KMS-11 (cell line): ENCODE results near the gene KCNQ1.

ENCODE experiments used
- H2AFZ ChIP-seq: fragments of 200-600 bp; sonication (generic); 2 replicates; pipeline ENCODE4 v1.6.1; 2016; ENCODE audit warnings: antibody characterized with exemption, mixed run types, low read depth
- H3K27ac ChIP-seq: fragments of 200-600 bp; sonication (generic); 2 replicates; pipeline ENCODE4 v1.6.1; 2016; ENCODE audit warnings: mild to moderate bottlenecking, mixed run types
- H3K27me3 ChIP-seq: fragments of 200-600 bp; sonication (generic); 2 replicates; pipeline ENCODE4 v1.6.1; 2017; ENCODE audit warnings: mild to moderate bottlenecking, low read depth, mixed run types, moderate library complexity; ENCODE audit not compliant: insufficient read depth
- H3K36me3 ChIP-seq: fragments of 200-600 bp; sonication (generic); 2 replicates; pipeline ENCODE4 v1.6.1; 2017; ENCODE audit warnings: mild to moderate bottlenecking, mixed run types; ENCODE audit not compliant: insufficient read depth
- H3K4me1 ChIP-seq: fragments of 200-600 bp; sonication (generic); 2 replicates; pipeline ENCODE4 v1.6.1; 2016; ENCODE audit warnings: mild to moderate bottlenecking, low read depth, mixed run types; ENCODE audit not compliant: poor library complexity, severe bottlenecking
- H3K4me2 ChIP-seq: fragments of 200-600 bp; sonication (generic); 2 replicates; pipeline ENCODE4 v1.7.0; 2016; ENCODE audit warnings: mild to moderate bottlenecking, mixed run types
- H3K4me3 ChIP-seq: fragments of 200-600 bp; sonication (generic); IDR thresholded peaks from 2 replicates; pipeline ENCODE4 v1.6.1; 2017; ENCODE audit warnings: low read depth, low read length, mixed read lengths; ENCODE audit not compliant: insufficient read depth
- H3K79me2 ChIP-seq: fragments of 200-600 bp; sonication (generic); 2 replicates; pipeline ENCODE4 v1.6.1; 2016; ENCODE audit warnings: low read depth, mixed run types; ENCODE audit not compliant: insufficient read depth
- H3K9ac ChIP-seq: fragments of 200-600 bp; sonication (generic); 2 replicates; pipeline ENCODE4 v1.6.1; 2016; ENCODE audit warnings: mild to moderate bottlenecking, mixed run types
- H4K20me1 ChIP-seq: fragments of 200-600 bp; sonication (generic); 2 replicates; pipeline ENCODE4 v1.6.1; 2016; ENCODE audit warnings: mild to moderate bottlenecking, mixed run types; ENCODE audit not compliant: insufficient read depth
- TF ChIP-seq, protein P1 (sequence below): fragments of 200-600 bp; sonication (generic); conservative IDR thresholded peaks from 2 replicates; pipeline ENCODE4 v1.6.1; 2017; ENCODE audit warnings: low read depth, mild to moderate bottlenecking, antibody characterized with exemption, low read length, moderate library complexity, mixed read lengths

Gene KCNQ1

DNA sequence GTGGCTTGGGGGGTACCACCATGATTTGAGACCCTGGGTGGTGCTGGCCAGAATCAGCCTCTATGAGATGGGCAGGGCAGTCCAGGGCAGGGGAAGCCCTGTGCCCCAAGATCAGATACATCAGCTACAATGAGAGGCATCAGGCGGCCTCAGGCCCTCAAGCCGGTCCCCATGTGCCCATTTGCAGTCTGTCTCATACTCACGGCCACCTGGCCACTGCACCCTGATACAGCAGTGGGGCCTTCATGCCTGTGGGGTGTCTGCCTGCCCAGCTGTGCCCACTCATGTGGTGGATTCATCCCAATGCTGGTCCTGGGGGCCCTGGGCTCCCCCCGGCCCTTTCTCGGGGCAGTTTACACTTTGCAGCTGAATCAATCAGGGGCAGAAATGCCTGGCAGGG, 297.4 kb downstream of the KCNQ1 start:
- H3K9ac ChIP-seq: no peak overlapping the region
- no peak overlapping the region for H3K27ac ChIP-seq
- H2AFZ ChIP-seq: no peak overlapping the region
- no peaks in the 10 kb centered on the region for H3K27me3 ChIP-seq
- H3K79me2 ChIP-seq: no peaks in the 10 kb centered on the region
- no peak overlapping the region for H3K4me2 ChIP-seq
- H3K36me3 ChIP-seq: no peaks in the 10 kb centered on the region
- H3K4me3 ChIP-seq: no peak overlapping the region
- H3K4me1 ChIP-seq: no peaks in the 10 kb centered on the region
- TF ChIP-seq, protein P1, sequence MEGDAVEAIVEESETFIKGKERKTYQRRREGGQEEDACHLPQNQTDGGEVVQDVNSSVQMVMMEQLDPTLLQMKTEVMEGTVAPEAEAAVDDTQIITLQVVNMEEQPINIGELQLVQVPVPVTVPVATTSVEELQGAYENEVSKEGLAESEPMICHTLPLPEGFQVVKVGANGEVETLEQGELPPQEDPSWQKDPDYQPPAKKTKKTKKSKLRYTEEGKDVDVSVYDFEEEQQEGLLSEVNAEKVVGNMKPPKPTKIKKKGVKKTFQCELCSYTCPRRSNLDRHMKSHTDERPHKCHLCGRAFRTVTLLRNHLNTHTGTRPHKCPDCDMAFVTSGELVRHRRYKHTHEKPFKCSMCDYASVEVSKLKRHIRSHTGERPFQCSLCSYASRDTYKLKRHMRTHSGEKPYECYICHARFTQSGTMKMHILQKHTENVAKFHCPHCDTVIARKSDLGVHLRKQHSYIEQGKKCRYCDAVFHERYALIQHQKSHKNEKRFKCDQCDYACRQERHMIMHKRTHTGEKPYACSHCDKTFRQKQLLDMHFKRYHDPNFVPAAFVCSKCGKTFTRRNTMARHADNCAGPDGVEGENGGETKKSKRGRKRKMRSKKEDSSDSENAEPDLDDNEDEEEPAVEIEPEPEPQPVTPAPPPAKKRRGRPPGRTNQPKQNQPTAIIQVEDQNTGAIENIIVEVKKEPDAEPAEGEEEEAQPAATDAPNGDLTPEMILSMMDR: no peak
- H4K20me1 ChIP-seq: no peaks in the 10 kb centered on the region

GRCh38 chr11:2742611-2743426, 298.0 kb downstream of the KCNQ1 start:
- Histone ChIP-seq H4K20me1 (no peaks in the 10 kb centered on the region), H2AFZ (no peak overlapping the region), H3K4me3 (no peak overlapping the region), H3K27ac (no peak overlapping the region), H3K4me1 (no peaks in the 10 kb centered on the region), H3K4me2 (no peak overlapping the region), H3K79me2 (no peaks in the 10 kb centered on the region), H3K9ac (no peak overlapping the region), H3K27me3 (no peaks in the 10 kb centered on the region), H3K36me3 (no peaks in the 10 kb centered on the region)
- TF ChIP-seq, protein P1: no peak

DNA sequence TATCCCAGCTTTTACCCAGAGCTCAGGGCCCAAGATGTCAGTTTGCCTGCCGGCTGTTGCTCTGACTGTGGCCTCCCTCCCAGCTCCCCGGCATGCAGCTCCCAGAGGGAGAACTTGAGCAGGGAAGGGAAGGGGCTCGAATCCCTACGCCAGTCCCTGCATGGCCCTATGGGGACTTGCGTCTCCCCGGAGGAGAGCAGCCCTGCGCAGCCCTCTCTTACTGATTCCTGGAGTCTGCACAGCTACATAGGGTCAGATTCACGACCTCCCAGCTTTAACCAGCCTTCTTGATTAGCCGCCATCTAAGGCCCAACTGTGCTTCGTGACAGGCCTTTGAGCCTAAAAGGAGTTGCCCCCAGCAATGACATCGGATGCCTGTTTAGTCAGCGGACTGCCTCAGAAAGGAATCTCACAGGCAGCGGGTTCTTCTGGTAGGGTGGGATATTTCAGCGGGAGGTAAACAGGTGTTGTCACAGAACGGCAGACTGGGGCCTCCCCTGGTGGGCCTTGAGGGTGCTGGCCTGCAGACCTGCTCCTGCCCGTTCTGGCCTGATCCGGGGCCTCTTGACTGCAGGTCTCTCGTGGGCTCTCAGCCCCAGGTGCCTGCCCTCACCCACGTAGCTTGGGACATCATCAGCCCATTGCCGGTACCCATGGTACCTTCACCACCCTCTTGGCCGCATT, 298.8 kb downstream of the KCNQ1 start:
- no peak overlapping the region for H3K4me3 ChIP-seq
- H3K79me2 ChIP-seq: no peaks in the 10 kb centered on the region
- no peak overlapping the region for H3K27ac ChIP-seq
- no peaks in the 10 kb centered on the region for H4K20me1 ChIP-seq
- no peak overlapping the region for H3K4me2 ChIP-seq
- no peaks in the 10 kb centered on the region for H3K36me3 ChIP-seq
- no peak overlapping the region for H2AFZ ChIP-seq
- TF ChIP-seq, protein P1: no peak
- H3K4me1 ChIP-seq: no peaks in the 10 kb centered on the region
- no peaks in the 10 kb centered on the region for H3K27me3 ChIP-seq
- no peak overlapping the region for H3K9ac ChIP-seq

DNA sequence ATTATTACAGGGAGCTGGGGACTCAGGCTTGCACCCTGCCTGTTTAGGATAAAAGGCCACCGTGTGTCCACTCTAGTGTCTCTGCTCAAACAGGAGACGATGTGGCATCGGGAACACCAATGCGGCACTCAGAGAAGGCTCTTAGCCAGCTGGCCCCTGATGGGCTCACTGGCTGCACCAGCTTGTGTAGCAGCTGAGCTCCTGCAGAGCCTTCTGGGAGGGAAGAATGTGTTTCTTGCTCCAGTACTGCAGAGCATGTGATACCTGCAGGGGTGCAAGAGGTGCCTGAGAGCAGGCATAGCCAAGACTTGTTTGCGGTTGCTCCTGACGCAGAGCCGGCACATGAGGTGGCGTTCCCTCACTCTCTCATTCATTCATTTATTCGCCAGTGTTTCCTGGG, 299.4 kb downstream of the KCNQ1 start:
- H2AFZ ChIP-seq: no peak overlapping the region
- H3K4me3 ChIP-seq: no peak overlapping the region
- TF ChIP-seq, protein P1: no peak
- no peaks in the 10 kb centered on the region for H3K79me2 ChIP-seq
- no peak overlapping the region for H3K9ac ChIP-seq
- H3K36me3 ChIP-seq: no peaks in the 10 kb centered on the region
- no peaks in the 10 kb centered on the region for H4K20me1 ChIP-seq
- H3K4me1 ChIP-seq: no peaks in the 10 kb centered on the region
- no peak overlapping the region for H3K27ac ChIP-seq
- H3K4me2 ChIP-seq: no peak overlapping the region
- H3K27me3 ChIP-seq: no peaks in the 10 kb centered on the region
